Smooth muscle cell (in vitro differentiated cells): ENCODE results near the gene MASP2. TPM values are rescaled to one million over a fixed set of nuclear protein-coding genes. Genes with fewer than 3 reads are reported as not detected.
A peak's percentile ranks its signal among the peaks of the same experiment; 100 is the strongest.
"Not testable (repeated sequence)": the region's sequence is repeated elsewhere in the genome, so short reads cannot be mapped to it uniquely, and the experiment has no call there.

Experiments used
- DNase-seq: peaks from one replicate; lab custom pipeline; 2025; ENCODE audit not compliant: unreplicated experiment; lab: John Stamatoyannopoulos, UW
- H2AFZ ChIP-seq: fragments of 200-600 bp; sonication (generic); 2 replicates; pipeline ENCODE4 v1.6.0; 2016; ENCODE audit warnings: antibody characterized with exemption, low read depth, mild to moderate bottlenecking
- H3F3A ChIP-seq: fragments of 200-600 bp; sonication (generic); 2 replicates; pipeline ENCODE4 v1.6.0; 2017; ENCODE audit warnings: antibody characterized with exemption, low read depth
- H3K27ac ChIP-seq: fragments of 200-600 bp; sonication (generic); 2 replicates; pipeline ENCODE4 v1.5.1; 2016; ENCODE audit warnings: low read depth, mild to moderate bottlenecking
- H3K27me3 ChIP-seq: fragments of 200-600 bp; sonication (generic); 2 replicates; pipeline ENCODE4 v1.6.1; 2016; ENCODE audit warnings: low read depth, mild to moderate bottlenecking
- H3K36me3 ChIP-seq: fragments of 200-600 bp; sonication (generic); 2 replicates; pipeline ENCODE4 v1.5.1; 2016; ENCODE audit warnings: low read depth
- H3K4me1 ChIP-seq: fragments of 200-600 bp; sonication (generic); 2 replicates; pipeline ENCODE4 v1.5.1; 2016; ENCODE audit warnings: low read depth
- H3K4me2 ChIP-seq: fragments of 200-600 bp; sonication (generic); 2 replicates; pipeline ENCODE4 v1.6.0; 2016; ENCODE audit warnings: mild to moderate bottlenecking
- H3K4me3 ChIP-seq: fragments of 200-600 bp; sonication (generic); 2 replicates; pipeline ENCODE4 v1.5.1; 2016; ENCODE audit warnings: mild to moderate bottlenecking
- H3K79me2 ChIP-seq: fragments of 200-600 bp; sonication (generic); 2 replicates; pipeline ENCODE4 v1.6.0; 2016; ENCODE audit warnings: low read depth, mild to moderate bottlenecking
- H3K9ac ChIP-seq: fragments of 200-600 bp; sonication (generic); 2 replicates; pipeline ENCODE4 v1.6.0; 2016; ENCODE audit warnings: low read depth
- H3K9me3 ChIP-seq: fragments of 200-600 bp; sonication (generic); replicated peaks from 2 replicates; pipeline ENCODE4 v1.5.1; 2016; ENCODE audit warnings: low read depth
- H4K20me1 ChIP-seq: fragments of 200-600 bp; sonication (generic); 2 replicates; pipeline ENCODE4 v1.6.0; 2016; ENCODE audit warnings: low read depth
- CTCF ChIP-seq: fragments of 200-600 bp; sonication (generic); IDR thresholded peaks from 2 replicates; pipeline ENCODE4 v1.5.1; 2017; ENCODE audit warnings: borderline replicate concordance, mild to moderate bottlenecking, antibody characterized with exemption; ENCODE audit not compliant: insufficient read depth, poor library complexity, severe bottlenecking
- WGBS: methylation state at CpG from one replicate; pipeline ENCODE4 v1.1.7; 2016; ENCODE audit warnings: low lambda C conversion rate; 5-methylcytosine and 5-hydroxymethylcytosine counted together
- polyA plus RNA-seq: library from polyadenylated mRNA; unstranded; fragments of >200 nt; fragmentation: Nextera tagmentation; extraction: Ambion mirVana; gene quantifications from 2 replicates; pipeline ENCODE4 v1.2.1, GENCODE V29; 2016
- total RNA-seq: library from RNA; depleted of rRNA; stranded (reverse); fragments of >200 nt; gene quantifications from 2 replicates; pipeline ENCODE4 v1.2.3, GENCODE V29; 2014

Gene MASP2
- total and polyA plus RNA-seq, 2 experiments from 2014 or later = 0.26 TPM; not detected in 1

GRCh38 chr1:11012260-11013159, 34.5 kb downstream of the MASP2 start, which contains the start of gene TARDBP:
Gene TARDBP (plus strand): TSS chr1:11012654. CDS start chr1:11013728, 1,074 bp downstream.
- H3K79me2 ChIP-seq = peaks cover 48% of the 10 kb centered on the region
- 1% methylated on average over 91 of the region's 94 CpGs for WGBS

GRCh38 chr1:11000526-11000925, 46.5 kb downstream of the MASP2 start:
- no peaks in the 10 kb centered on the region for H3K36me3 ChIP-seq
- no peaks in the 10 kb centered on the region for H3K79me2 ChIP-seq
- no peaks in the 10 kb centered on the region for H4K20me1 ChIP-seq
- no peaks in the 10 kb centered on the region for H3K4me1 ChIP-seq
- no peak overlapping the region for H3K4me3 ChIP-seq
- no peak for DNase-seq
- no peaks in the 10 kb centered on the region for H3K27me3 ChIP-seq
- H2AFZ ChIP-seq = no peak overlapping the region
- H3K4me2 ChIP-seq = no peak overlapping the region
- no peak overlapping the region for H3K9ac ChIP-seq
- no peak for TF ChIP-seq CTCF
- 94% methylated on average over 1 of the region's 1 CpG for WGBS
- no peaks in the 10 kb centered on the region for H3F3A ChIP-seq
- no peak overlapping the region for H3K27ac ChIP-seq
- no peaks in the 10 kb centered on the region for H3K9me3 ChIP-seq

More at GRCh38 chr1:11012260-11013159, 34.5 kb downstream of the MASP2 start, which contains the start of gene TARDBP:
- Histone ChIP-seq H3F3A (no peaks in the 10 kb centered on the region), H3K9me3 (no peaks in the 10 kb centered on the region), H3K36me3 (peaks cover 14% of the 10 kb centered on the region), H4K20me1 (peaks cover 50% of the 10 kb centered on the region), H3K4me2 (peak within 1 kb of the TSS; percentile 89), H3K9ac (peak within 1 kb of the TSS; percentile 100), H3K4me1 (peaks cover 15% of the 10 kb centered on the region), H2AFZ (peak within 1 kb of the TSS; percentile 95), H3K27ac (peak within 1 kb of the TSS; percentile 97), H3K4me3 (peak within 1 kb of the TSS; percentile 90), H3K27me3 (no peaks in the 10 kb centered on the region)
- DNase-seq = peak; percentile 94
- no peak for TF ChIP-seq CTCF

- WGBS = 88% methylated on average over 3 of the region's 3 CpGs
- Histone ChIP-seq H3F3A (no peaks in the 10 kb centered on the region), H3K9me3 (no peaks in the 10 kb centered on the region), H3K27ac (no peak overlapping the region), H2AFZ (no peak overlapping the region), H3K9ac (no peak overlapping the region), H3K4me2 (no peak overlapping the region), H3K79me2 (no peaks in the 10 kb centered on the region), H3K4me1 (no peaks in the 10 kb centered on the region), H3K4me3 (no peak overlapping the region), H4K20me1 (no peaks in the 10 kb centered on the region), H3K27me3 (peaks cover 4% of the 10 kb centered on the region), H3K36me3 (no peaks in the 10 kb centered on the region)
- DNase-seq = no peak
- no peak for TF ChIP-seq CTCF
Observed at GRCh38 chr1:10996100-10996499, 50.9 kb downstream of the MASP2 start.

GRCh38 chr1:10992864-10993263, 54.2 kb downstream of the MASP2 start:
- Histone ChIP-seq H3F3A (no peaks in the 10 kb centered on the region), H3K9ac (no peak overlapping the region), H3K36me3 (no peaks in the 10 kb centered on the region), H4K20me1 (no peaks in the 10 kb centered on the region), H3K4me3 (no peak overlapping the region), H3K4me2 (no peak overlapping the region), H3K9me3 (no peaks in the 10 kb centered on the region), H3K79me2 (no peaks in the 10 kb centered on the region), H2AFZ (no peak overlapping the region), H3K27me3 (peaks cover 6% of the 10 kb centered on the region), H3K4me1 (no peaks in the 10 kb centered on the region), H3K27ac (no peak overlapping the region)
- DNase-seq = no peak
- TF ChIP-seq CTCF = no peak
- 98% methylated on average over 4 of the region's 4 CpGs for WGBS

GRCh38 chr1:10992004-10992403, 55.0 kb downstream of the MASP2 start:
- whole genome bisulfite sequencing = 92% methylated on average over 2 of the region's 2 CpGs
- H3K9ac ChIP-seq, H4K20me1 ChIP-seq, H3K27me3 ChIP-seq, DNase-seq, H3F3A ChIP-seq, H3K4me3 ChIP-seq, H3K79me2 ChIP-seq, H3K9me3 ChIP-seq, H3K4me1 ChIP-seq, H3K27ac ChIP-seq, H2AFZ ChIP-seq, H3K4me2 ChIP-seq, H3K36me3 ChIP-seq: not testable (repeated sequence)
